Measurements from ENCODE around the gene DNMT3B.
"Not testable (repeated sequence)": the region's sequence is repeated elsewhere in the genome, so short reads cannot be mapped to it uniquely, and the experiment has no call there.

Gene DNMT3B

GRCh38 chr20:32761831-32762753 is at the start of gene DNMT3B:
Gene DNMT3B, plus strand, starts transcription at chr20:32762385. Its CDS starts 17,939 bp downstream, at chr20:32780324.
- DNase-seq (ENCODE audit: low read depth): peak; percentile 46

DNA sequence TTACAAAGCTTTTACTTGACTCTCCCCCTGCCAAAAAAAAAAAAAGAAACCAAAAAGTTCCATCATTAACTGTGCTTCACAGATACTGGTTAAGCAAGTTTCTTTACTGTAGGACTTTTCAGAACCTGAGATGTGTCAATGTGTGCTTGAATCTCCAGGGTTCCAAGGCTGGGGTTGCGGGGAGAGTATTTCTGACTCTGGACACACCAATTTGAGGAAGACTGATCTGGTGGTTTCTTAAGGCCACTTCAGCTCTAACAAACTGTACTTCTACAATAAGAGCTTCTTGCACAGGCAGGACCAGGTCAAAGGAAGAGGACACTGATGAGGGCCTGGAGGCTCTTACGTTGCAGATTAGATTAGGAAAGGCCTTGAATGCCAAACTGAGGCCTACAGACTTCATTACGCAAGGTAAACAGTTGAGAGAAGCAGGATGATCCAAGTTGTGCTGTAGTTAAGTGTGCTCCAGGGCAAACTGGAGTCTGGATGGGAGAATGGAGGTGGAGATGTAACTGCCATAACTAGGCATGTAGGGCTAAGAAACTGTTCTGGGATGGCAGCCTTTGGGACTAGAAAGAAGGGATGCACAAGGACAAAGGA is 43.3 kb upstream of the DNMT3B start:
- DNase-seq (ENCODE audit: low read depth): no peak

DNA sequence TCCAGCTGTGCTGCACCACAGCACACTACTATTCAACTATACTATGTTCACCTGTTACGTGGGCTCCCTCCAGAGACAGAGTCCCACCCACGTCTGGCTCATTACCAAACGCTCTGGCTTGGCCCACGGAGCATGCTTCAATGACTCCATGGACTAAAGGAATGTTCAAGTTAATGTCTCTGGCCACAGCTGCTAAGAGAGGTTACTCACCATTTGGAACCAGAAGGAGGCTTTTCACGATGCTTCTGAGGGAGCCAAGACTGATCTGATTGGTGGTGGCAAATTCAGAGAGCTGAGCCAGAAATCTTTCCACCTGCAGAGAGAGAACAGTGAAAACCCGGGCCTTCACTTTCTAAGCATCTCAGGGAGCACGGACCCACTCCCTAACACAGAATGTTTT is 34.5 kb upstream of the DNMT3B start:
- DNase-seq (ENCODE audit: low read depth): no peak

DNA sequence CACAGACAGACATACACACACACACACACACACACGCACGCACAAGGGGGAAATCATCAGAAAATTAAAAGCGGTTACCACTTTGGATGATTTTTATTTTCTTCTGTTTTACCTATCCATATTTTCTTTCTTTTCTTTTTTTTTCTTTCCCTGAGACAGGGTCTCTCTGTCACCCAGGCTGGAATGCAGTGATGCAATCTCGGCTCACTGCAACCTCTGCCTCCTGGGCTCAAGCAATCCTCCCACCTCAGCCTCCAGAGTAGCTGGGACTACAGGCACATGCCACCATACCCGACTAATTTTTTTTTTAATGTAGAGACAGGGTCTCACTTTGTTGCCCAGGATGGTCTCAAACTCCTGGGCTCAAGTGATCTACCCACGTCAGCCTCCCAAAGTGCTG is 33.8 kb upstream of the DNMT3B start:
- DNase-seq (ENCODE audit: low read depth): not testable (repeated sequence)

- DNase-seq (ENCODE audit: low read depth): not testable (repeated sequence)
These were observed 32.9 kb upstream of the DNMT3B start for GRCh38 chr20:32729334-32729733.

DNA sequence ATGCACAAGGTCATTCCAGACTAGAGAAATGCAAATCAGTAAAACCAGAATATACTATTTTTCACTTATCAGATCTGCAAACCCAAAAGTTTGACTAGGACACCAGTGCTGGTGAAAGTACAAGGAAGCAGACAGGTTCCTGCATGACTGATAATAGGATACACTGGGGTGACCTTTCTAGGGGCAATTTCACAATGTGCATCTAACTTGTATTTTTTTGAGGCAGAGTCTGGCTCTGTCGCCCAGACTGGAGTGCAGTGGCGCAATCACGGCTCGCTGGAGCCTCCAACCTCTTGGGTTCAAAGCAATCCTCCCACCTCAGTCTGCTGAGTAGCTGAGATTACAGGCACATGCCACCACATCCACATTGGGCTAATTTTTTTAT is 30.3 kb upstream of the DNMT3B start:
- no peak for DNase-seq (ENCODE audit: low read depth)

GRCh38 chr20:32737371-32738223 is 24.6 kb upstream of the DNMT3B start:
- DNase-seq (ENCODE audit: low read depth): no peak

DNA sequence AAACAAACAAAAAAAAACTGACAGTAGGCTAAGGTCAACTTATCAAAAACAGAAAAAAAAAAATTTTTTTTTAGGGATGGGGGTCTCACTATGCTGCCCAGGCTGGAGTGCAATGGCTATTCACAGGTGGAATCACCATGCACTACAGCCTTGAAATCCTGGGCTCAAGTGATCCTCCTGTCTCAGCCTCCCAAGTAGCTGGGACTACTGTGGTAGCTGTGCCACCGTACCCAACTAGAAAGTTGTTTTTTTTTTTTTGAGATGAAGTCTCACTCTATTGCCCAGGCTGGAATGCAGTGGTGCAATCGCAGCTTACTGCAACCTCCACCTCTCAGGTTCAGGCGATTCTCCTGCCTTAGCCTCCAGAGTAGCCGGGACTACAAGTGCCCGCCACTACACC is 21.0 kb upstream of the DNMT3B start:
- DNase-seq (ENCODE audit: low read depth): no peak

DNA sequence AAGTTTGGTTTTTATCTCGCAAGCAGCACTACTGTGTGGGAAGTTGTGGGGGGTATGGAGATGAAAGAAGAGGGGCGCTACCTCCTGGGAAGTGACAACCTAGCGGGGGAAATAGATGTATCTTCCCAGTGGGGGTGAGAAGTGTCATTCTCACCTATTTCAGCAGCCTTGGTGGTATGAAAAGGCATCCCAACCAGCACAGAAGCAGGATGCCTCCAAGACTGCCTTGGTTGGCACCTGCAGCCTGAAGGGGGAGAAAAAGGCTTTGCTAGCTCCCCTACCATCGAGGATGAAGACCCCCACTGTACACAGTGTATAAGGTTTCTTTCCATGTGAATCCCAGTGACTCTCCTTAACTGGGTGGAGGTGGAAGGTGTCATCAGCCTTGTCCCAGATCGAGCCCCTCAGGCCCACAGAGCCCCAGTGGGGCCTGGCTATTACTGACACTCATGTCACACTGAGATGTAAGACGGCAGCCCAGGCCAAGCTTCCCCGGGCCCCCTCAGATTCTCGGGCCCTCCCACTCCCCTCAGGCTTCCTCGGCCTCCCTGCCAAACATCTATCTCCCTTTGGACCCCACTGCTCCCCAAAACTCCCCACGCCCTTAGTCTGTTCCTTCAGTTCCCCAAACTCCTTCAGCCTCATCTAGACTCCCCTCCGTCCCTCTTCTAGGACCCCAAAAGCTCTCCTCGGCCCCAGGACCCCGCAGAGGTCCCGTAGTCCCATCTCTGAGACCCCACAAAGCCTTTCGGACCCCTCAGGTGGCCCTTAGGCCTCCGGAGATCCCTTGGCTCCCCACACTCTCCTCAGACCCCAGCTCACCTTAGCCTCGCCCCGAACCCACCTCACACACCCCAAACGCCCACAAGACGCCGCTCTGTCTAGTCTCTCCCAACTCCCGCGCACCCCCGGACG is 19.6 kb upstream of the DNMT3B start:
- DNase-seq (ENCODE audit: low read depth): no peak

- peak; percentile 38 for DNase-seq (ENCODE audit: low read depth)
These were observed 18.7 kb upstream of the DNMT3B start, which contains the start of gene COMMD7 for GRCh38 chr20:32743237-32744112. Gene COMMD7, minus strand, starts transcription at chr20:32743467. Its CDS starts 76 bp downstream, at chr20:32743391.

DNA sequence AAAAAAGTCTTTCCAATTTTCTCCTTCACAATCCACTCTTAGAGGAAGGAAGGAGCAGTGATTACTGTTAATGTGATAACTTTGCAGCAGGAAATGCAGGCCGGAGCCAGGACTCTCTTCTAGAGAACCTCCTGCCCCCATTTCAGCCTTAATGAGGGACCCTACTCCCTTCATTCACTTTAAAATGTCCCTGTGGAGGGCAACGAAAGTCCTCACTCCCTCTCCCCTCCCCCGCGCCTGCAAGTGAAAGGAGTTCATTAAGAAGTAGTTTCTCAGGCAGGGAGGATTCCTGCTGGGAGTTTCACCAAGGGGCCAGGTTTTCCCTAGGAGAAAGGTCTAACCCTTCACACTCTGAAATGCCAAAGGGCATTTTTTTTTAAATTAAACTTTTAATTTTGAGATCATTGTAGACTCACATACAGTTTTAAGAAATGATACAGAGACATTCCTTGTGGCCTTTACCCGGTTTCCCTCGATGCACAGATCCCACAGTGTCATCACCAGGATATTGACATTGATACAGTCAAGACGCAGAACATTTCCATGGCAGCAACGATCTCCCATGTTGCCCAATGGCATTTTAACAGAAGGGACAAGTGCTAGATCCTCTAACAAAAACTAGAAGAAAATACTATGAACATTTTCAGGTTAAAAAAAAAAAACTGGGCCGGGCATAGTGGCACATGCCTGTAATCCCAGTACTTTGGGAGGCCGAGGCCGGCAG is 12.1 kb upstream of the DNMT3B start:
- no peak for DNase-seq (ENCODE audit: low read depth)

DNA sequence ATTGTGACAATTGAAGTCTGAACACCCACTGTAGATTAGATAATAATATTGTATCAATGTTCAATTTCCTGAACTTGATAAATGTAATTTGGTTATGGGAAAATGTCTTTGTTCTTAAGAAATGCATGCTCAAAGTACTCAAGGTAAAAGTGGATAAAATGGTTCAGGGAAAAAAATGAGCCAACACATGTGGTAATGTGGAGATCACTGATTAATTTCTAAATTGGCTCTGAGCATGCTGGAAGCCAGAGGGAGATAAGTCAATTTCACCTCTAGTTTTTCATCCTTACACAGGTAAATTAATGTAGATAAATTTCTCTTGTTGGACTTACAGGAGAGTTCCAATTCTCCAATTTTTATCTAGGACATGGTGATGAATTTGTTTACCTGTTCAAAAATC is 10.9 kb upstream of the DNMT3B start:
- DNase-seq (ENCODE audit: low read depth): no peak

- no peak for DNase-seq (ENCODE audit: low read depth)
These were observed 10.3 kb upstream of the DNMT3B start for GRCh38 chr20:32751702-32752457.

GRCh38 chr20:32752458-32753250 is 9.5 kb upstream of the DNMT3B start:
- no peak for DNase-seq (ENCODE audit: low read depth)

DNA sequence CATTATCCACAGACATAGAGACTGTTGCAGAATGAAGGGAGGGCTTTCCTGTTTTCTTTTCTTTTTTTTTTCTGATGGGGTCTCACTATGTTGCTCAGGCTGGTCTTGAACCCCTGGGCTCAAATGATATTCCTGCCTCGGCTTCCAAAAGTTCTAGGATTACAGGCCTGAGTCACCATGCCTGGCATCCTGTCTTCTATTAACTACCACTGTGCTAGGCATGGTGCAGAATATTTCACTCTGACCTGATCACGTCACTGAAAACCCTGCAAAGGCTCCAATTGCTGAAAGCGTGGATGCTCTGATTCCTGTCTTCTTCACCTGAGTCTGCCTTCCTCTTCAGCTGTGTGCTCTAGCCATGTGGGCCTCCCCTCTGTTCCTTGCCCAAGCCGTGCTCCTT is 8.5 kb upstream of the DNMT3B start:
- DNase-seq (ENCODE audit: low read depth): no peak

DNA sequence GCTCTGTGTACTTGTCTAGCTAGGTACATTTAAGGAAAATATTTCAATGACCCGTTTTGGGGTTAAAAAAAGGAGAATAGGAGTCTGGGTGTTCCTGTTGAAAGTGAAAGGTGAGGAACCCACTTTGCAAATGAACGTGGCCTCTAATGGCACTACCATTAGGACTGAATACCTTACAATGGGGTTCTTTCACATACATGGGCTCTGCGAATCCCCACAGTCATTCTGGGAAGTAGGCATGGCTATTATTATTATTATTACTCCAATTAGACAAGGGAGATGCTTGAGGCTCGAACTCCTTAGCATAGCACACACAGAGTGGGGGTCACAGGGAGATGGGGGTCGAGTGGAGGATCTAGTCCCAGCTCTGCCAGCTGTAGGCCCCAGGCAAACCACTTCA is 6.0 kb upstream of the DNMT3B start:
- DNase-seq (ENCODE audit: low read depth): no peak

GRCh38 chr20:32761417-32761830 is 761 bp upstream of the DNMT3B start:
- no peak for DNase-seq (ENCODE audit: low read depth)

DNA sequence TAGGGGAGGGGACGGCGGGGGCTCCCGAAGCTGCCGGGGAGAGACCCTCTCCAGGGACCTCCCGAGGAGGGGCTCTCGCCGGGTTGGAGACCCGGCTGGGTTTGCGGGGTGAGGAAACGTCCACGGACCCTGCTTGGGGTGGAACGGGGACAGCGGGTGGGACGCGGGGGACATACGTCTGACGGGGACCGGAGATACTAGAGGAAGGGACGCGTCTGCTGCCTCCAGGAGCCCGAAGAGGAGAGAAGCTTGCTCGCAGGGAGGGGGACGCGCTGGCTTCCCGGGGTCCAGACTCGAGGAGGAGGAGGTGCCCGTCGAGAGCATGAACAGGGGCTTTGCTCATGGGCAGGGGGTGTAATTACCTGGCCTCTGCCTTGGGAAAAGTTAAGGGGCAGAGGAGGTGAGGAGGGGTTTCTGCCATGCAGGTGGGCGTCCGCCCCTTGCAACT is 593 bp downstream of the DNMT3B start:
- DNase-seq (ENCODE audit: low read depth): no peak

All from stimulated activated CD8-positive, alpha-beta memory T cell treated with anti-CD3 and anti-CD28 coated beads, Interleukin-7, amount 100 ng/mL, for 24 hours (primary cell).